ENCODE data around the gene INPP4B.

The INPP4B gene

GRCh38 chr4:142725886-142726285, 120.2 kb downstream of the INPP4B start:
- no peak for DNase-seq

GRCh38 chr4:142721187-142721586, 124.9 kb downstream of the INPP4B start:
- DNase-seq, result no peak

DNA sequence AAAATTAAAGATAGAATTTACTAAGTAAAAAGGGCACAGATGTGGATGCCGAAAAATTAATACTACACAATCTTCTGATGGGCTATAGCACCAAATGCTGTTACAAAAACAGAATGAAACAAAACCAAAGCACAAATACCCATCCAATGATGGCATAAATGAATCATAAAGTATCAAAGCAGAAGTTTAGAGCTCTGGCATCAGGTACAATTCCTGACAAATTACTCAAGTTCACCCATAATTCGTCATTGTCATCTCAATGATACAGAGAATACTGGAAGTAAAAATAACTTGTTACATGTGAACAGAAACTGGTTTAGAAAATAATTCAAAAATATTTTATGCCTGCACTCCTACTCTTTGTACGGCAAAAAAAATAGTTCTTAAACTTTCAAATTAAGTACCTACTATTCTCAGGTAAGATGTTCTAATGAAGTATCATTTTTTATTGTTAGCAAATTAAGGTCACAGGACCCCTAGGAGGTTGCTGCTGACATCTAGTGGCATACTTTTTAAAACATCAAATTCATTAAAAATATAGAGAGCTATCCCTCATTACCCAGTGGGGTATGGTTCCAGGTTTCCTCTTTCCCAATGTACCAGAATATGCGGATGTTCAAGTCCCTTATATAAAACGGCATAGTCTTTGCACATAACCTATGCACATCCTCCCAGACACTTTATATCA, 126.1 kb downstream of the INPP4B start:
- no peak for DNase-seq

DNA sequence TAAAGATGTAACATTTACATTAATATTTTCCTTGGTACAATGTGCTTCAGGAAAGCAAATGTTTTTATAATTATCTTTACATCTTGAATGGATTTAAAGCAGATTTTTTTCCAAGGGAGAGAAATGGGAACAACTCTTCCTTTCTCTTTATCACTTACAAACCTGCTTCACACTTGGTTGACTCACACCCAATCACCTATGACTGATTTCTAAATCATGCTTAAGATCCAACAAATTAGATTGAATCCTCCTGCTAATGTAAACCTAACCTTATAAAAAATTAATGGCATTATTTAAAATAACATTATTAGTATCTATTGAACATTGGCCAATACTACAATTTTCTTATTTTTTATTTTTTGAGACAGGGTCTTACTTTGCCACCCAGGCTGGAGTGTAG, 127.1 kb downstream of the INPP4B start:
- DNase-seq, result no peak

DNA sequence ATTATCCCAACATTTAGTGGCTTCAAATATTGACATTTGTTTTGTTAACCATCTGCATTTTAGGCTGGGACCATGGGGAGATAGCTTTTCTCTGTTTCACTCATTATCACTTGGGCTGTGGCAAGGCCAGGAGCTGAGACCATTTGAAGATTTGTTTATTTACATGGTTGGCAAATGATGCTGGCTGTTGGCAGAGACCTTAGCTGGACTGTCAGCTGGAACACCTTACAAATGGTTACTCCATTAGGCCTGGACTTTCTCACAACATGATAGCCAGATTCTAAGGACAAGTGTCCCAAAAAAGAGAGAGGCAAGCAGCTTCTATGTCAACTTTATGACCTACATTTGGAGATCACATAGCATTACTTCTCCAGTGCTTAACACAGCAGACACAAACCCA, 130.4 kb downstream of the INPP4B start:
- DNase-seq, result no peak

- DNase-seq, result no peak
These were observed 132.6 kb downstream of the INPP4B start for GRCh38 chr4:142713282-142714030.

GRCh38 chr4:142708231-142708630, 137.9 kb downstream of the INPP4B start:
- no peak for DNase-seq

DNA sequence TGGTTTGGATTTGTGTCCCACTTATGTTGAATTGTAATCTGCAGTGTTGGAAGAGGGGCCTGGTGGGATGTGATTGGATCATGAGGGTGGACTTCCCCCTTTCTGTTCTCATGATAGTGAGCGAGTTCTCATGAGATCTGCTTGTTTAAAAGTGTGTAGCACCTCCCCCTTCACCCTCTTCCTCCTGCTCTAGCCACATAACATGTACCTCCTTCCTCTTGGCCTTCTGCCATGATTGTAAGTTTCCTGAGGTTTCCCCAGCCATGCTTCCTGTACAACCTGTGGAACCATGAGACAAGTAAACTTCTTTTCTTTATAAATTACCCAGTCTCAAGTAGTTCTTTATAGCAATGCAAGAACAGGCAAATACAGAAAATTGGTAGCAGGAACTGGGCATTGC, 138.7 kb downstream of the INPP4B start:
- no peak for DNase-seq

DNA sequence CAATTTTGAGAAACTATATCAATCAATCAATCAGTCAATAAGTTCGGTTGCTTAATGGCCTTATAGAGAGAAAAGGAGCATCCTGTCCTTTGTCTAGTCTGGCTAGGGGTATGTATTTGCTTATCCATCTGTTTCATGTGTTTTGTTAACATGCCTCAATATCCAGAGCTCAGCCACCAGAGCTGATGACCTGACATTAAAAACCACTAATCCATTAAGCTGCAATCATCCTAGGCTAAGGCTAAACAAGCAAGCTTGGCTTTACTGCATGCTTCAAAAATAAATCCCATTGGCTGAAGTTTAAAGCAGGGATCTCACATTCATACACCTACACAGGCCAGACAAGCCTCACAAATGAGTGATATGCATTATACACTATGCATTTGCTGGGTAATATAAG, 139.7 kb downstream of the INPP4B start:
- no peak for DNase-seq

GRCh38 chr4:142705820-142706219, 140.3 kb downstream of the INPP4B start:
- DNase-seq, result no peak

DNA sequence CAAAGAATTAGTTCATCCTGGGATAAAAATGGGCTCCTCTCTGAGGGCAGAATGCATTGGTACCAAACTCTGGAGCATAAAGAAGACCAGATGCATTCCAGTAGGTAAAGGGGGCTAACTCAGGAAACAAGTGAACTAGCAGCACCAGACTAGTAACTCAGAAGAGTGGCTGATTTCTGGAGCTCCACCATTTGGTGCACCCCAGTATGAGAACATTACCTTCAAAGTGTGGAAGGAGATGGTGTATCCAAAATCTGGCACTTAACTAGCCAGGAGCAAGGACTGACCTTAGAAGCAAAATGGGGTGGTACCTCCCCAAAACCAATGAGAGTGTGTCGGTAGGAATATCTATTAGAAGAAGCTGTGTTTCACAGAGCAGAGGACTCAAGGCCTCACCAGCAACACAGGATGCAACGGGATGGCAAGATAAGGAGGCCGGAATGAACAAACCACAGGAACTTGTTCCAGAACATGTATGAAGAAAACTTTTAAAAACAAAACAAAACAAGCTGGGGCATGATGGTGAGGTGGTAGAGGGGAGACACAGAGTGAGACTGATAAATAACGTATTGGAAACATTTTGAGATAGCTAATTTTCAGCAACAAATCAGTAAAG, 142.3 kb downstream of the INPP4B start:
- no peak for DNase-seq

DNA sequence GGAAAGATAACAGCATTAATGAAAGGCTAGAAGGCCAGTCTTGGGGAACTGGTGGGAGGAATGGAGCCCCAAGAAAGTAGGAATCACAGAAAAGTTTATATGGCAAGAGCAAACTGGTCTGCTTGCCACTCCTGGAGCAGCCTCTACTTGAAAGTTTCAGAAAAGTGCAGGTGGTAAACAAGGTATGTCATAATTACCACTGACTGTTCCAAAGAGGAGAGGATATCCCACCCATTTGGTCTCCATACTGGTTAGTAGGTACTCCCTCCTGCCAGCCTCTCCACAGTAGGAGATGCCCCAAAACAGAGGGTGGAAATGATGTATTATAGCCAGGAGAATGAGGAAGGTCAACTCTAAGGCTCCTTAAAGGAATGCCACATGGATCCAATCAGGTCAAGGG, 145.1 kb downstream of the INPP4B start:
- no peak for DNase-seq

GRCh38 chr4:142700531-142700930, 145.6 kb downstream of the INPP4B start:
- DNase-seq, result no peak

- no peak for DNase-seq
These were observed 147.5 kb downstream of the INPP4B start for GRCh38 chr4:142698552-142698951.

DNA sequence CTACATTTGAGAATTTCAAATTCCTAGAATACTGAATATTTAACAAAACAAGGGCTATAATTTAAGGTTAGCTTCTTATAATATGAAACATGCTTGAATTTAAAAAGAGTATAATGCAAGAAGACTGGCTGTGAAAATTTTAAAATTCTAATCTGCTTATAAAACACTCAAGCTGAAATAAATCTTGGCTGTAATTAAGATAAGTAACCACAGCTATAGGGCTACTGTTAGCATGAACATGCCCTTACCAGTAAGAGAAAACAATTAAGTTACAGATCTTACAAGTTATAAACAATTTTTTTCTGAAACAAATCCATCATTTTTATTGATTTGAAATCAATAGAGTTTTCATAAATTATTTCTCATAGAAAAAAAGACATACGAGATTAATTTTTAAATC, 148.2 kb downstream of the INPP4B start:
- DNase-seq, result no peak

DNA sequence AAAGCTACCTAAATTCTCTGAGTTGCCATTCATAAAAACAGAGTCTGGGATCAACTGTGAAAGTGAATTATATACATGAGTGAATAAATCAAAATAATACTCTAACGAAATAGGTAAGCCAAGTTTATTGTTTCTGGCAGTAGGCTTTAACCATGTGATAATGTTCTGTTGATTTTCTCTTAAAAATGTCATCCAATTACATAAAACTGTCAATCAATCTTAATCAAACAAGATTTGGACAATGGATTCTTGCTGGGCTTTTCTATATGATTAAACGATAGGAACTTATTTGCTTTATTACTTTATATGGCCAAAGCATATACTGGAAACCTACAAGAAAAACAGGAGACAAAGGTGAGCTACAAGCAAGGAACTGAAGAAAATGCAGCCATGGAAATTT, 148.8 kb downstream of the INPP4B start:
- no peak for DNase-seq

- DNase-seq, result no peak
These were observed 149.6 kb downstream of the INPP4B start for GRCh38 chr4:142696334-142697122.

GRCh38 chr4:142690406-142691163, 155.5 kb downstream of the INPP4B start:
- DNase-seq, result no peak

DNA sequence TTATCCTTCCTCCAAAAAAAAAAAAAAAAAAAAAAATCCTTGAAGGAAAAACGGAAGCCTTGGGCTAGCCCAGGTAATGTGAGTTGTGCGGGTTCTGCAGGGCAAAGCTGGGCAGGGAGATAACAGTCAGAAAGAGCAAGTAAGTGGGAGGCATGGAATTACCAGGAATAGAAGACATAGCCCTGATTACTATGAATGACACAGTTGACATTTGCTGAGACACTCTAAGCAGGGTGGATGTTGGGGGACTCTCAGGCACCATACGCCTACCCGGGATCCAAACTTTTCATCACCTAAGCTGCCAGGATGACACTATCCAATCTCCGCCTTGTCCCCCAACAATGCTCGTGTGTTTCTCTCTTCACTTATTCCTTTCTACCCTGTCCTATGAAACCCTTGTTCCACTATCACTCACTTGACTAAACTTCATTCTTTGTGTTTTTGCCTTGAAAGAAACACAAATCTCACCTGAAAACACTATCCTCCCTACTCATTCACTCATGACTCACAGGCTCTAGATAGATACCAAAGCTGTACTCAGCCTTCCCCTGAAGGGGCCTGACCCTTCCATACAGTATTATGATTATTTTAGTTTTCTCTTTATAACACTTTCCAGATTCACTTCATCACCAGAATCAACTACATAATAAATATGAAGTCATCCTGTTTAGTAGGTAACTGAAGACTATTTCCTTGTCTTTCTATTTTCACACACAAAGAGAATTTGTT, 158.4 kb downstream of the INPP4B start:
- no peak for DNase-seq

DNA sequence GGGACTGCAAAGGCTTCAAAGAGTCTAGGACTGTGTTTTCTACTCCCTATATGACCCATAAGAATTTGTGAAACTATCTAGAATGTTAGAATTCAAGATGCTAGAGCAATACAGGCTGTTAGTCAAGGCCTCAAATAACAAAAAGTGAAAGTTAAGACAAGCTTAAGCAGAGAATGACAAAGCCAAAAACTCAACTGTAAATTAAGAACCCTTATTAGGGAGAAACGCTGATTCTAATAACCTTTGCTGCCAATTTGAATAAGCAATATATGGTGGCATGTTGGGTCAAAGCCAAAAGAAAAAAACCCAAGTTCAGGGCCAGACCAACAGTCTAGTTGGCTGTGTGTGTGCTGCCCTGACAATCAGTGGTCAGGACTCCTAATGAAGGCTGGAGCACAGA, 160.0 kb downstream of the INPP4B start:
- DNase-seq, result no peak

GRCh38 chr4:142683997-142684396, 162.1 kb downstream of the INPP4B start:
- no peak for DNase-seq

All from right kidney (tissue), 1 donor.